HG03045 (cell line): ENCODE results near the gene PPIL1.

Source experiments
- ATAC-seq: cut with Tn5 transposase; IDR thresholded peaks from one replicate; pipeline ENCODE4 v1.9.1; 2021; ENCODE audit warnings: mild to moderate bottlenecking, moderate library complexity; ENCODE audit not compliant: unreplicated experiment

PPIL1 gene

DNA sequence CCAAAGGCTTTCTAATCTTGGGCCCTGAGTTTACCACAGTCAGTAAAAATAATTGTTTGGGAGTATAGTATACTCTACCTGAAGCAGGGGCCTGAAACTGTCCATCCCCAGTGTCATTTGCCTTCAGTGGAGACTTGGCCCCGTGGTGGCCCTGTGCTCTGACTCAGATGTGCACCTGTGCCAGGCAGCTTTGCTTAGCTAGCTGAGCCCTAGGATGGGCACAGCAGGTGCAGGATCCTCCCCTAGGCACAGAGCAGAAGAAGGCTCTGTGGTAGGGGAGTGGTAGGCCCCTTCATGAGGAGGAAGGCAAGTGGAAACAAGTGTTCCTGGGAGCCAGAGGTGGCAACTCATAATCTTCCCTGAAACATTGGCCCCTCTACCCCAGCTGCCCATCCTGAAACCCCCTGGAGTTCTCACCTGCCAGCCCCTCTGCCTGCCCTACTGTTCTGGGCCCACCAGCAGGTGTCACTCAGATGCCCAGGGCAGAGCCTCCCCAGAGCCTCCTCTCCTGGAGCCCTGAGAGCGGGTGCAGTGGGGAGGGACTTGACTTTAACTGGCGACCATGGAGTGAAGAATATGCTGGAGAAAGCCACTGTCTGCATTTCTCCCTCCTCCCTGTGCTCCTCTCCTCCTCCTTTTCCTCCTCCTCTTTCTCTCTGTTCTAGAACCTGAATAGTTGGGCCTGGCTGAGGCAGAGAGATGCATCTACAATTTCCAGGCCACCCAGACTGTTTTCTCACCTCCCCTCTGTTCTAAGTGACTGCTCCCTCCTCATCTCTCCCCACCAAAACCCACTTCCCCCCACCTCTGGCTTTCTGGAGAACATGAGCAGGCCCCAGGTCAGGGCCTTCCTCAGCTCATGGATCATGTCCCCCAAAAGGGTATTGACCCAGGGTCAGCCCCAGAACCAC is 38.2 kb downstream of the PPIL1 start:
- no peak for ATAC-seq

DNA sequence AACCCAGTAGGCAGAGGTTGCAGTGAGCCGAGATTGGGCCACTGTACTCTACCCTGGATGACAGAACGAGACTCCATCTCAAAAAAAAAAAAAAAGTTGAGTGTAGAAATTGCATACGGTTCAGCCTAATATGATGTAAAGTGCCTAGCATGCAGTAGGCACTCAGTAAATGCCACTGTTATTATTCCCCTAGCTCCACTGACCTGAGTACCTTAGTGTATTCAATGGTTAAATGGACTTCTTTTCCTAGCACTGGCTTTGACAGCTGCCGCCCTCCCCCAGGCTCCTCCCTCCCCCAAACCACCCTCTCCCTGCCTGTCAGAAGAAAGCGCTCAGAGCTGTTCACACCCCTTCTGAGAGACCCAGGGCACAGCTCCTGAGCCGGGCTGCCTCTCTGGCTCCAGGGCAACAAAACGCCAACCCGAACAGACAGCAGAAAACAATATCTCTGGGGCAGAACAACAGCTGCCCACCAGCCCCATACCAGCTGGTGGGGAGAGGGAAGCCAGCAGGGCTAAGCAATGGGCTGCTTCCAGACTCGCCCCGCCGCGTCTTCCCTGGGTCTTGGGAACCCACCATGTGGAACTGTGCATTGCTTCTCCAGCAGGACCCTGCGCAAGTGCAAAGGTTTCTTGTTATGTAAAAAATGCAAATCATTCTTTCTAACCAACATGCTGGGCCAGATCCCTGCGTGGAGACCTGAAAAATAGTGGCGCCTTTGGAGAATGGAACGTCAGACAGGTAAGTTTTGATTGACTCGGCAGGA is 39.8 kb downstream of the PPIL1 start:
- ATAC-seq, result no peak

DNA sequence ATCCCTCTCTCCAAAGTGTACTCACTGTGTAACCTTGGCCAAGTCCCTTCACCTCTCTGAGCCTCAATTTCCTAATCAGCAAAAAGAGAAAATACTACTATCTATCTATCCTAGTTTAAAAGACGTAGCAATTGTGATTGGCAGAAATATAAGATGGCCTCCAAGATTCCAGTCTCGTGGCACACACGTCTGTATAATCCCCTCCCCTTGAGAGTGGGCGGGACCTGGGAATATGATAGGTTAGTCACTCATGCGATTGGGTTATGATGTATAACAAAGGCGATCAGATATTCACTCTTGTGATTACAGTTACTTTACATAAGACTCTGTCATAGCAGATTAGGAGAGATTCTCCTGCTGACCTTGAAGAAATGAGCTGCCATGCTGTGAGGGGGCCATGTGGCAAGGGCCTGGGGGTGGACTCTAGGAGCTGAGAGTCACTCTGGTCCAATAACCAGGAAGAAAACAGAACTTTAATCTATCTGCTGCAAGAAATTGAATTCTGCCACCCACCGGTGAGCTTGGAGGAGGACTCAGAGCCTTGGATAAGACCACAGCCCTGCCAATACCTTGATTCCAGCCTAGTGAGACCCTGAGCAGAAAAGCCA is 41.3 kb downstream of the PPIL1 start:
- no peak for ATAC-seq

DNA sequence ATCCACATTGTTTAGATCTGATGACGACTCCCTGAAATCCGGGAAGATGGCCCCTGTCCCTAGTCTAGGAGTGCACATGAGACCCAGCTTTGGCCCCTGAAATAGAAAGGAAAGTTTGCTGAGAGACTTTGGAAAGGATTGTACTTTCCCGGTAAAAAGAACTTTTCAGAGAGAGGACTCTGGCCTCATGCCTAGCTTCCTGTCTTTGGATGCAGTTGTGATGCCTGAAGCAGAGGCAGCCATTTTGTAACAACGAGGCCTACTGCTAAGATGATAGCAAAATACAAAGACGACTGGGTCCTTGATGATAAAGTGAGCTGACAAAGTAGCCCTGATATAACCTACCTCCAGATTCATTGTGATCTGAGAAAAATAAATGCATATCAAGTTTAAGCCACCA is 42.3 kb downstream of the PPIL1 start:
- ATAC-seq, result no peak

GRCh38 chr6:36830577-36830976 is 44.0 kb downstream of the PPIL1 start:
- no peak for ATAC-seq

DNA sequence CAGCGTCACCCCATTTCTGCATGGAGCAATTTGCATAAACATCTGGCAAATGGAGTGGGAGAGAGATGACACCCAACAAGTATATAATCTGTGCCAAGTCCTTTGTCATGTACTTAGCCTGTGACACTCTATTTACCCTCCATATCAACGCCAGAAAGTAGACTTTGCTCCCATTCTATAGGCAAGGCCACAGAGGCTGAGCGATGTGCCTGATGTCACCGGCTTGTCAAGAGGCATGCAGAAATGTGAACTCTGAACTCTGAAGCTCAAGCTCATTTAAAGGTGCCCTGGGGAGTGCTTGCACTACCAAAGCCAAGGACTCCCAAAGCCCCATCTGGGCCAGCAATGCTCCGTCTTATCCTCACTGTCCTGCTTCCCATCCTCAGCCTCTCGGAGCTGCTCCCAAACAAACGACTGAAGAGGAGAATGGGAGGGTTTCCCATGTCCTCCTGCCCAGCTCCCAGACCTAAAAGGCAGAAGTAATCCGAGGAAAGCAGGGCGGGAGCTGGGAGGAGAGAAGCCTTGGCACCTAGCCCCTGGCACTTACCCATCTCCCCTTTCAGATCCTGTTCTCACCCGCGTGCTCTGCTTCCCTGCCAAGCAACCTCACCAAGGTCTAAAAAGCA is 44.6 kb downstream of the PPIL1 start:
- ATAC-seq, result no peak

GRCh38 chr6:36827261-36828079 is 47.1 kb downstream of the PPIL1 start:
- ATAC-seq, result no peak

- ATAC-seq, result no peak
These were observed 47.9 kb downstream of the PPIL1 start for GRCh38 chr6:36826520-36827227.

DNA sequence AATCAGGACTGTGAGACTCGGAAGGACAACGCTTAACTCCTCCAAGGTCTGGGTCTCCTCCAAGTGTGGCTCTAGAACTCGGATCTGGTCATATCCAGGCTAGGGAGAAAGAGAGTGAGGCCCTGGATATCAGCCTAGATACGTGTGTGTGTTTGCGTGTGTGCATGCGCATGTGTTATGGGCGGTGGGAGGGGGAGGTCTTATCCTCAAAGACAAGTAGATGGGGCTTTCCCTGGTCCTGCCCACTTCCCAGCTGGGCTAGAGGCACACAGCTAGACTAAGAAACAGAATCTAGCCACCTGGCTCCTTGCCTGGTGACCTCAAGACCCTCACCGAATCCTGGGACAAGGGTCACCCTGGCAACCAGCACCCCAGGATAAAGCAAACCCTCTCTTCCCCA is 48.6 kb downstream of the PPIL1 start:
- ATAC-seq, result no peak

DNA sequence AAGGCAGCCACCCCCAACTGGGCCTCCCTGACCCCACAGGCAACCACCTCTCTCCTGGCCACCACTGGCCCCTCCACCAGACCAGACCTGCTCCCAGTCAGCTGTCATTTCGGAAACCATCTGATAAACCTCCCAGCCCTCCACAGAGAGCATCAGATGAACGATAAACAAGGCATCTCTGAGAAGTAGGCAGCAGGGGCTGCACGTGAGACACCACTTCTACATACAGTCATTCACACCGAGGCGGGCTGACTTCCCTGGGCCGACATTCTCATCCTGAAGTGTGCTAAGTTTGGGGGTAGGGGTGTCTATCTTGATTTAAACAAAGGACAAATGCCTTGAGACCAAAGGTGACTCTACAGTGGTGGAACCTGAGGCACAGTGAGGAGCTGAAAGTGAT is 49.2 kb downstream of the PPIL1 start:
- no peak for ATAC-seq

GRCh38 chr6:36824253-36824652 is 50.4 kb downstream of the PPIL1 start:
- no peak for ATAC-seq

DNA sequence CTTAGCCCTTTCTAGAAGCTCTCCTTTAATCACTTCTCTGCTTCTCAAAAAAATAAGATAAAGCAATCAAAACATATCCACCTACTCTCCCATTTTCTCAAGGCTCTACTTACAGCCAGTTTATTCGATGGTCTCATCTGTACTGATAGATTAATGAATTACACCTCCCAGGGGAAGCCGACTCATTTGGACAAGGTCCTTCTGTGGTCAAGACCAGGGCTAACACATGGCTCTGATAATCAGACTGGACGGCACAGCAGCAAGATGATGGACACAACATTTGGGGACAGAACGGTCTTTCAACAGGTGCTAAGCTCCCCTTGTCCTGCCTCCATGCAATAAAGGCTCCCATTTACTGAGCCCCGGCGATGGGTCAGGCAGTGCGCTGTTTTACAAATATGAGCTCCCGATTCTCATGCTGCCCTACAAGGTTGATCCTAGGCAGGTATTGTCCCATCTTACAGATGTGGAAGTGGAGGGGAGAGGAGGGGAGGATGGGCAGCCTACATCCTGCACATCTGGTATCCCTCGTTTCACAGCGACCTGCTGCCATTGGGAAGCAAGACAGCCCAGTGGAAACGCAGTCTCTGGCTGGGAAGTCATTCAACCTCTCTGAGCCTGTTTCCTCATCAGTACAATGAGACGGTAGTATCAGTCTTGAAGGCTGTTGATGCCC is 51.0 kb downstream of the PPIL1 start:
- ATAC-seq, result no peak

DNA sequence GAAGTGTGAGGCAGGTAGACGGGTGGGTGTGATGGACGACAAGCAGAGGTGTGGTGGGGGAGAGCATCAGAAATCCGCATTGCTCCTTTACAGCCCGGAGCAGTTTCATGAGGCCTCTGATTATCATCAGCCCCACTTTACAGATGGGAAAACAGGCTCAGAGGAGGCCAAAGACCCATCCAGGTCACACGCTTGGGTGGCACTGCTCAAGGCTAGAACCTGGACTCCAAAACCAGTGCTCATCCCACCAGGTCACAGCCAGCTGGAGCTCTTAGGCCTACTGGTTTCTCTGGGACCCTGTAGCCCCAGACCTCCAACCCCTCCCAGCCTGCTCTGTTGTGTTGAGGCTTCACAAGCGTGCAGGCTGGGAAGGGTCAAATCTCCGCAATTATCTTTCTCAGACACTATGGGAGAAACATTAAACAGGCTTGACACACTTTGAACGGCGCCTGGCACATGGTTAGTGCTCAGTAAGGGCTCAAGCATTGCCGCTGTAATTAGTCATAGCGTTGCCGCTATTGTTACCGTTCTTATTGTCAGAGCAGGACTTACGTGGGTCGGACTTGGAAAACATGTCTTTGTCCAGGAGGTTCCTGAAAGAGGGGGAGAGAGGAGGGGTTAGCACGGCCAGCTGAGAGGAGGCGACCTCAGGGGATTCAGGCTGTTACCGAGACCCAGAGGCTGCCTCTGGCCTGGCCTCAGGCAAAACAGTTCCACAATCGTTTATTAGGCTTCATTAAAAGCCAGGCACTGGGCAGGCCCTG is 51.9 kb downstream of the PPIL1 start:
- no peak for ATAC-seq

DNA sequence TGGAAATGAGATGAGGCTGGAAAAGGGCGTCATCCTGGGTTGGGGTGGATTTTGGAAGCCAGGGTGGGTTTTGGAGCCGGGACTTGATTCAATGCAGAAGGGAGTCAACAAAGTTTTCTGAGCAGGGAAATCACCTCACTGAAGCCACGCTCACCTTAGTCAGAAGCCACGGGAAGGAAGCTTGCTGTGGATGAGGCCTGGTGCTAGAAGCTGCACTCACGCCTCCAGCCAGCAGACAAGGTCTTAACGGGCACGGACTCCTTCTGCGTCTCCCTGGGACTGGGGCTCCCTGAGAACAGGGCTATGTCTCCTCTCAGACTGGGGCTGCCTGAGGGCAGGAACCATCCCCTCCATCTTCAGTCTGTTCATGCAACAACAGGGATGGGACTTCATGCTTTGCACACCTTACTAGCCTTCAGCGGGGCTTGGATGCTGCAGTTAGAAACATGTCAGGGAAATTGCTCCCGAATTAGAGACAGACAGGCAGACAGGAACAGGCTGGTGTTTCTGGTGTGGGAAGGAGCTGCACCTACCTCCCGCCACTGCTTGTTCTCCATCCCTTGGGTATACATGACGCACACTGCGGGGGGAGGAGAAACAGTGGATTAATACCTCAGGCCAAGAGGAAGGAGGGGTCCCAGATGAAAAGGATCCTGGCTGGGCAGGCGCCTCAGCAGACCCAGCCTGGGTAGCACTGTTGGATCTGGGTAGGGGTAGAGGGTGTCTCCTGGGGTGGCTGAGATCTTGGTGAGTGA is 52.8 kb downstream of the PPIL1 start:
- no peak for ATAC-seq

DNA sequence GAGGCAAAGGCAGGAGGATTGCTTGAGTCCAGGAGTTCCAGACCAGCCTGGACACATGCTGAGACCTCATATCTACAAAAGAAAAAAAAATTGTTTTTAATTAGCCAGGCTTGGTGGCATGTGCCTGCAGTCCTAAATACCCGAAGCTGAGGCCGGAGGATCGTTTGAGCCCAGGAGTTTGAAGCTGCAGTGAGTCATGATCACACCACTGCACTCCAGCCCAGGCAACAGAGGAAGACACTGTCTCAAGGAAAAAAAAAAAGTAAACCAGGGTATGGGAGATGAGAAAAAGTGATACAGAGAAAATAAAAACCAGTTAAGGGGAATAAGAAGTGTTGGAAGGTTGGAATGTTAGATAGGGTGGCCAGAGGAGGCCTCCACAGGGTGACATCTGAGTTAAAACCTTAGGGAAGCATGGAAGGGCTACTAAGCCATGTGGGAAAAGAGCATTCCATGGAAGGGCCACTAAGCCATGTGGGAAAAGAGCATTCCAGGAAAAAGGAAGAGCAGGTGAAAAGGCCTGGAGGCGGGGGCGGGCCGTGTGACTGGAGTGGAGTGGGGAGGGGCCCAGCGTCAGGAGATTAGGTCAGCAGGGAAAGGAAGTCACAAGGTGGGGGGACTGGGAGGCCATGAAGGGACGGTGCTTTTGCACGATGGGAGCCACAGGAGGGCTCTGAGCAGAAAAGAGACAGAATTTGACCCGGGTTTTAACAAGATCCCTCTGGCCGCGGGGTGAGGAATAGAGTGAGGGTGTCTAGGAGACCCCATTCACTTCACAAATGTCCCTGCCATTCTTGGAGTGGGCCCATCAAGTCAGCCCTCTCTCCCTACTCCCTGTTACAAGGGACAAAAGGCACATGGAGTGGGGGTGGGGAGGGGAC is 53.7 kb downstream of the PPIL1 start:
- no peak for ATAC-seq

DNA sequence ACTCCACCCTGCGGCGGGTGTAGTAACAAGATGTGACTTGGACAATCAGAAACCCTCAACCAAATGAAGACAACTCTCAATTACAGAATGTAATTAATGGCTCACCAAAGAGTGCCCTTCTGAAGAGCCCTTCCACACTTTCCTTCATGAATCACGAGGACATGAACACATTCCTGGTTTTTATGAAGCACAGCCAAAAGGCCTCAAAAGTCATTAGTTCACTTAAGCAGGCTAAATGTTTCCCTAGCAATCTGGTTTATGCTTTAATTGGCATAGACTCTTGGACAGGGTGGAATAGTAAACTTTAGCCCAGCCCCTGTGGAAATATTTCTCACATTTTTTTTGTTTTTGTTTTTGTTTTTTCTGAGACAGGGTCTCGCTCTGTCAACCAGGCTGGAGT is 55.8 kb downstream of the PPIL1 start:
- no peak for ATAC-seq

GRCh38 chr6:36817847-36818246 is 56.8 kb downstream of the PPIL1 start:
- ATAC-seq, result no peak
